GM12874 (cell line): ENCODE results near the gene EFEMP2.

Source experiments
- TF ChIP-seq, protein P1 (sequence below): IDR thresholded peaks from 2 replicates; pipeline ENCODE4 v1.5.1; 2011; ENCODE audit warnings: low read depth, mild to moderate bottlenecking, control low read depth, low read length, moderate library complexity; ENCODE audit not compliant: insufficient read depth

EFEMP2 gene

DNA sequence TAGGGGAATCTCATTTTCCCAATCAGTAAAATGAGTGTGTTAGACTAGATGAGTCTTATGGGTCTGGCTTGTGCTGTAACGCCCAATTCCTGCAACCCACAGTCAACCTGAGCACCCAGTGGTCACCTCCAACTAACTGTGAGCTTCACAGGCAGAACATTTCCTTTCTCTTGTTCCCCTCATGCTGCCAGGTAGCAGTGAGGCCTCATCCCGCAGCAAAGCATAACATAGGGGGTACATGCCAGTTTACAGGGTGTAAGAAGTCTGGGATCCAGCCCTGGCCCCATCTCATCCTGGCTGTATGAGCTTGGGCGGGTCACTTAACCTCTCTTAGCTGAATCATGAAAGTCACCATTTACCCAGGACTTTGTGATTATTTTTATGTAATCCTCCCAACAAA lies 3.7 kb downstream of the EFEMP2 start:
- TF ChIP-seq, protein P1, sequence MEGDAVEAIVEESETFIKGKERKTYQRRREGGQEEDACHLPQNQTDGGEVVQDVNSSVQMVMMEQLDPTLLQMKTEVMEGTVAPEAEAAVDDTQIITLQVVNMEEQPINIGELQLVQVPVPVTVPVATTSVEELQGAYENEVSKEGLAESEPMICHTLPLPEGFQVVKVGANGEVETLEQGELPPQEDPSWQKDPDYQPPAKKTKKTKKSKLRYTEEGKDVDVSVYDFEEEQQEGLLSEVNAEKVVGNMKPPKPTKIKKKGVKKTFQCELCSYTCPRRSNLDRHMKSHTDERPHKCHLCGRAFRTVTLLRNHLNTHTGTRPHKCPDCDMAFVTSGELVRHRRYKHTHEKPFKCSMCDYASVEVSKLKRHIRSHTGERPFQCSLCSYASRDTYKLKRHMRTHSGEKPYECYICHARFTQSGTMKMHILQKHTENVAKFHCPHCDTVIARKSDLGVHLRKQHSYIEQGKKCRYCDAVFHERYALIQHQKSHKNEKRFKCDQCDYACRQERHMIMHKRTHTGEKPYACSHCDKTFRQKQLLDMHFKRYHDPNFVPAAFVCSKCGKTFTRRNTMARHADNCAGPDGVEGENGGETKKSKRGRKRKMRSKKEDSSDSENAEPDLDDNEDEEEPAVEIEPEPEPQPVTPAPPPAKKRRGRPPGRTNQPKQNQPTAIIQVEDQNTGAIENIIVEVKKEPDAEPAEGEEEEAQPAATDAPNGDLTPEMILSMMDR: no peak

DNA sequence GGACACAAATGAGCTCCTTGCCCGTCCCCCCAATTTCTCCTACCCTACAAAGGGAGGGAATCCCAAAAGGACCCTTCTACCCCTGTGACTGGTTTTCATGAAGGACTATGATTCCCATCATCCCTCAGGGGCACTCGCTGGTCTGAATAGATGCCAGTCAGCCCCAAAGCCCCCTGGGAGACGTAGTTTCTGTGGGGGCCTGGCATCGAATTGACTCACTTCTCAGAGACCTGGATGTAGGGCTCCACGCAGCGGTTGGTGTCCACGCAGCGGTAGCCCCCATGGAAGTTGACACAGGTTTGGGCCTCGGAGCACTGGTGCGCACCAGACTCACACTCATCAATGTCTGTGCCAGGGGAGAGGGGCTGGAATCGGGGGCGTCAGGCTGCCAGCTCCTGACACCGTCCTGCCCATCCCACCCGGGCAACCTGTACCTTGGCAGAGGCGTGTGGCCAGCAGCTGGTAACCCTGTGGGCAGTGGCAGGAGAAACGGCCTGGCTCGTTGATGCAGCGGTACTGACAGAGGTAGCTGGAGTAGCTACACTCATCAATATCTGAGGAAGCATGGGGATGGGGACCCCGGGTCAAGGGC lies 4.4 kb downstream of the EFEMP2 start:
- TF ChIP-seq, protein P1: no peak

DNA sequence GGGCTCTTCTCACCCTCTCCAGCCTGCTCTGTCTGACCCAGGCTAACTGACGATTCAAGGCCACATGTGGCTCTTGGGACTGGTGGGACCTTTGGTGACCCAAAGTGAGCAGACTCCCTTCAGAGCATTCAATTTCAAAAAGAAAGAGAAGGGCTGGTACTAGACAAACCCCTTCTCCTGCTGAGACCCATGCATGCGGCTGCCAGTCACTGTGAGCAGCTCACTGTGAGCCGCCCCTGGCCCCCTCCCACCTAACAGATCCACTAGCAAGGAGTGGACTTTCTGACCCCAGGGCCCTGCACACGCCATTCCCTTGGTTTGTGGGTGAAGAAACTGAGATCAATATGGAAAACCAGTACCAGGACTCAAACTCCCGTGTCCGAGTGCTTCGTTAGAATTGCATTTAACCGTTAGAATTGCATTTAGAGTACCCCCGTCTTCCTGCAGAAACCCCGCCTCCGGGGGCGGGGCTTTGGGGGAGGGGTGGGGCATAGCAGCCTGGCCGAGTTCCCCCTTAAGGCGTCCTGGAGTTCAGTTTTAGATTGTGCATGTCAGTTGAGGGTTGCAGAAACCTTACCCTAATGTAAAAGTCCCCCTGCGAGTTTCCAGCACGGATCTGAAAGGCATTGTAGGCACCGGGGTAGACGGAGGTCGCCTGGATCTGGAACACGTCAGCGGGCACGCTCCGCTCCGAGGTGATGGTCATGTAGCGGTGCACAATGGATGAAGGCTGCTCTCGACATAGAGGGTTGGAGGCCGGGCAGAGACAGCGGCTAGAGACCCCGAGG lies 5.1 kb downstream of the EFEMP2 start:
- TF ChIP-seq, protein P1: no peak

DNA sequence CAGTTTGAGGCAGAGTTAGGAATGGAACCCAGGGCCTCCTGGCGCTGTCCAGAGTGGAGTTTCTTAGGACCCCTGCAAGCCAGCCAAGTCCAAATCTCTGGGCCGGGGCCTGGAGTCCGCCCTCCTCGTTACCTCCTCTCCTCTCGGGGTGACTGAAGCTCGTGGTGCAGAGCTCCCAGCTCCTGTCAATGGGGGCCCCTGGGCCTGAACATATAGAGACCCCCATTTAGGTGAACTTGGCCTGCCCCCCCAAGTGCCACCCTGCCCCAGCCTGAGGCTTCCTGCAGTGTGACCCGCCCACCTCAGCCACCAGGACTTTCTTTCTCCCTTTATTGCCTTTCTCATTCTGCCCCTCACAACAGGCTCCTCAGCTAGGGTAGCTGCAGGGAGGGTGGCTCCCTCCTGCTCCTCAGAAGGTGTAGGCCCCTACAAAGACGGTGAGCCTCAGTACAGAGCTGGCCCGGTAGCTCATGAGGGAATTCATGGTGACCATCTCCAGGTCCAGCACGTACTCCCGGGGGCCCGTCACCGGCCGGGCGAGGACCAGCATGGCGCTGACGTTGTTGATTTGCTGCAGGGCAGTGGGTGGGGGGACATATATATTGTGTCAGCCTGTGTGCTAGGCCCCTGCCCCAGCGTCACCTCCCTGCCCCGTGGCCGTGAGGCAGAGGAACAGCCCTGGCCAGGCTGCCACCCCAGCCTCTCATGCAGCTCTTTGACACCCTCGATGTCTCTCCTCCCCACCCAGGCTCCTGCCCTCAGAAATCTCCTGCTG lies 5.9 kb downstream of the EFEMP2 start:
- TF ChIP-seq, protein P1: no peak

DNA sequence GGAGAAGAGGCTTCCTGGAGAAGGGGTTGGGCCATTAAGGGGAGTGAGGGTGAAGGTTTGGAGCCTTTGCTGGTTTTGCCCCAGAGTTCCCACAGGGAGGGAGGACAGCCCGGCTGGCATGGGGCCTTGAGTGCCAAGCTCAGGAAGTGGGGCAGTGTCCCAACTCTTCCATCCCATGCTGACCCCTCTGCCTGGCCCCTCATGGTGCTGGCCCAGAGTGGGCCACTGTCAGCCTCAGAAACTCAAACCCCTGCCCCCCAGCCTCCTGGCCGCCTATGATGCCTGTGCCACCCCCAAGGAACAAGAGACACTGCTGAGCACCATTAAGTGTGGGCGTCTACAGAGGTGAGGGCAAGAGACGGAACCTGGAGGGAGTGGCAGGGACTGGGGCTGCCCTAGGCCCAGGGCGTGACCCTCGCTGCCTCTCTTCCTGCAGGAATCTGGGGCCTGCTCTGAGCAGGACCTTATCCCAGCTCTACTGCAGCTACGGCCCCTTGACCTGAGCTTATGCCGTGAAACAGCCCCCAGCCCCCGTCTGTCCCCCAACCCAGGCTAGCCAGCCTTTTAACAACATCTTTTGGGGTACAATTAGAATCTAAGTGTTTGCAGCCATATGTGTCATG lies 6.9 kb downstream of the EFEMP2 start:
- TF ChIP-seq, protein P1: no peak

DNA sequence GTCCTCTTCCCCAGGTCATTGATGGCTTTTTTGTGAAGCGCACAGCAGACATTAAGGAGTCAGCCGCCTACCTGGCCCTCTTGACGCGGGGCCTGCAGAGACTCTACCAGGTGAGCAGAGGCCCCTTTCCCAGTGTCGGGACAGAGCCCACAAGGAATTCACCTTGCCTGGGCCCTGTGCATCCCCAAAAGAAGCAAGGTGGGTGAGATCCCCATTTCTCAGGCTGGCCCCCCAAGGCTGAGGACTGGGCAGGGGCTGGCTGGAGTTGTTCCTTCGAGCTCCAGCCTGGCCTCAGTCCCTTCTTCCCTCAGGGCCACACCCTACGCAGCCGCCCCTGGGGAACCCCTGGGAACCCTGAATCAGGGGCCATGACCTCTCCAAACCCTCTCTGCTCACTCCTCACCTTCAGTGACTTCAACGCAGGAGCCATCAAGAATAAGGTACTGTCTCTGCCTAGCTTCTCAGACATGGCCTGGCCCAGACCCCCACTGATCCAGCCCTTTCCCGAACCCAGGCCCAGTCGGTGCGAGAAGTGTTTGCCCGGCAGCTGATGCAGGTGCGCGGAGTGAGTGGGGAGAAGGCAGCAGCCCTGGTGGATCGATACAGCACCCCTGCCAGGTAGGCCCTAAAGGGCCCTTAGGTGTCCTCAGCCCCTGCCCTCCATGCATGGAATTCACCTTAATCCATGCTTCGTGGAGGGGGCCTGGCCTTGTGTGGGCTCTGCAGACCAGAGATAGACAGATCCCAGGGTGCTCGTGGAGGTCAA lies 7.7 kb downstream of the EFEMP2 start:
- TF ChIP-seq, protein P1: no peak
